ENCODE measurements around the gene DAZAP1.

DAZAP1 gene

GRCh38 chr19:1377176-1377964 is 30.0 kb upstream of the DAZAP1 start:
- Histone ChIP-seq H4K91ac (ENCODE audit: low read length) (no peak overlapping the region), H2BK12ac (ENCODE audit: low read length in 2 of 2) (no peak overlapping the region), H3K36me3 (ENCODE audit: control insufficient read depth in 1 of 2, insufficient read depth in 2 of 2, low read depth in 1 of 2, low read length in 2 of 2) (peaks cover 34 to 47% of the 10 kb centered on the region in 2 experiments), H3K27ac (ENCODE audit: low read length, poor library complexity, severe bottlenecking) (no peak overlapping the region), H3K9me3 (ENCODE audit: control insufficient read depth, low read length) (no peaks in the 10 kb centered on the region), H3K27me3 (ENCODE audit: control insufficient read depth in 1 of 2, insufficient read depth in 1 of 2, low read length in 2 of 2) (no peaks in the 10 kb centered on the region), H3K9ac (ENCODE audit: low read length) (no peak overlapping the region), H3K4ac (ENCODE audit: low read depth in 1 of 2, low read length in 2 of 2) (no peak overlapping the region), H3K14ac (ENCODE audit: low read length in 2 of 2) (no peak overlapping the region), H2AK5ac (ENCODE audit: low read length, severe bottlenecking) (no peak overlapping the region), H2BK5ac (ENCODE audit: low read depth, low read length, poor library complexity, severe bottlenecking) (no peak overlapping the region), H3K79me1 (replicated peaks; ENCODE audit: low read length, poor library complexity, severe bottlenecking) (peaks cover 16% of the 10 kb centered on the region), H3K4me3 (ENCODE audit: insufficient read depth in 1 of 2, low read depth in 1 of 2, low read length in 2 of 2) (no peak overlapping the region), H2BK120ac (ENCODE audit: low read depth, low read length) (no peak overlapping the region), H3K23ac (ENCODE audit: low read length in 2 of 2) (no peak overlapping the region), H3K4me2 (ENCODE audit: low read length, poor library complexity, severe bottlenecking) (no peak overlapping the region), H4K8ac (ENCODE audit: low read length) (no peak overlapping the region), H2BK15ac (ENCODE audit: low read depth, poor library complexity, severe bottlenecking) (no peak overlapping the region), H3K18ac (ENCODE audit: low read depth in 1 of 2, low read length in 2 of 2) (no peak overlapping the region), H3K4me1 (ENCODE audit: control insufficient read depth, insufficient read depth, low read depth, low read length) (peaks cover 14% of the 10 kb centered on the region), H2AFZ (ENCODE audit: low read depth, low read length) (no peak overlapping the region)
- no peak for DNase-seq
- 96% methylated on average over 43 of the region's 43 CpGs for WGBS

GRCh38 chr19:1377965-1378785 is 29.2 kb upstream of the DAZAP1 start:
- no peak overlapping the region for H2BK12ac ChIP-seq (ENCODE audit: low read length in 2 of 2)
- WGBS = 96% methylated on average over 33 of the region's 33 CpGs

GRCh38 chr19:1379126-1379905 is 28.1 kb upstream of the DAZAP1 start:
- H3K4ac ChIP-seq (ENCODE audit: low read depth in 1 of 2, low read length in 2 of 2) = no peak overlapping the region
- H2BK5ac ChIP-seq (ENCODE audit: low read depth, low read length, poor library complexity, severe bottlenecking) = no peak overlapping the region
- no peak overlapping the region for H2BK12ac ChIP-seq (ENCODE audit: low read length in 2 of 2)
- H3K18ac ChIP-seq (ENCODE audit: low read depth in 1 of 2, low read length in 2 of 2) = no peak overlapping the region
- H3K4me3 ChIP-seq (ENCODE audit: insufficient read depth in 1 of 2, low read depth in 1 of 2, low read length in 2 of 2) = no peak overlapping the region
- no peak overlapping the region for H3K23ac ChIP-seq (ENCODE audit: low read length in 2 of 2)
- no peak overlapping the region for H2AK5ac ChIP-seq (ENCODE audit: low read length, severe bottlenecking)
- 89% methylated on average over 27 of the region's 27 CpGs for WGBS
- H4K91ac ChIP-seq (ENCODE audit: low read length) = no peak overlapping the region
- no peak overlapping the region for H4K8ac ChIP-seq (ENCODE audit: low read length)
- no peak overlapping the region for H3K4me2 ChIP-seq (ENCODE audit: low read length, poor library complexity, severe bottlenecking)
- no peak overlapping the region for H2BK120ac ChIP-seq (ENCODE audit: low read depth, low read length)
- H3K9ac ChIP-seq (ENCODE audit: low read length) = no peak overlapping the region
- H3K4me1 ChIP-seq (ENCODE audit: control insufficient read depth, insufficient read depth, low read depth, low read length) = peaks cover 7% of the 10 kb centered on the region
- no peak overlapping the region for H3K27ac ChIP-seq (ENCODE audit: low read length, poor library complexity, severe bottlenecking)
- no peak for DNase-seq
- peaks cover 16 to 31% of the 10 kb centered on the region in 2 experiments for H3K36me3 ChIP-seq (ENCODE audit: control insufficient read depth in 1 of 2, insufficient read depth in 2 of 2, low read depth in 1 of 2, low read length in 2 of 2)
- no peak overlapping the region for H2AFZ ChIP-seq (ENCODE audit: low read depth, low read length)
- no peak overlapping the region for H2BK15ac ChIP-seq (ENCODE audit: low read depth, poor library complexity, severe bottlenecking)
- peaks cover 19% of the 10 kb centered on the region for H3K79me1 ChIP-seq (replicated peaks; ENCODE audit: low read length, poor library complexity, severe bottlenecking)
- no peaks in the 10 kb centered on the region for H3K9me3 ChIP-seq (ENCODE audit: control insufficient read depth, low read length)
- no peak overlapping the region for H3K14ac ChIP-seq (ENCODE audit: low read length in 2 of 2)
- H3K27me3 ChIP-seq (ENCODE audit: control insufficient read depth in 1 of 2, insufficient read depth in 1 of 2, low read length in 2 of 2) = no peaks in the 10 kb centered on the region

More at GRCh38 chr19:1377965-1378785, 29.2 kb upstream of the DAZAP1 start:
- no peak for DNase-seq
- Histone ChIP-seq H2BK5ac (ENCODE audit: low read depth, low read length, poor library complexity, severe bottlenecking) (no peak overlapping the region), H2BK120ac (ENCODE audit: low read depth, low read length) (no peak overlapping the region), H3K36me3 (ENCODE audit: control insufficient read depth in 1 of 2, insufficient read depth in 2 of 2, low read depth in 1 of 2, low read length in 2 of 2) (peaks cover 28 to 42% of the 10 kb centered on the region in 2 experiments), H3K14ac (ENCODE audit: low read length in 2 of 2) (no peak overlapping the region), H3K79me1 (replicated peaks; ENCODE audit: low read length, poor library complexity, severe bottlenecking) (peaks cover 16% of the 10 kb centered on the region), H3K18ac (ENCODE audit: low read depth in 1 of 2, low read length in 2 of 2) (no peak overlapping the region), H3K4me2 (ENCODE audit: low read length, poor library complexity, severe bottlenecking) (no peak overlapping the region), H4K8ac (ENCODE audit: low read length) (no peak overlapping the region), H3K27me3 (ENCODE audit: control insufficient read depth in 1 of 2, insufficient read depth in 1 of 2, low read length in 2 of 2) (no peaks in the 10 kb centered on the region), H3K23ac (ENCODE audit: low read length in 2 of 2) (no peak overlapping the region), H3K4ac (ENCODE audit: low read depth in 1 of 2, low read length in 2 of 2) (no peak overlapping the region), H3K4me1 (ENCODE audit: control insufficient read depth, insufficient read depth, low read depth, low read length) (peaks cover 12% of the 10 kb centered on the region), H2AK5ac (ENCODE audit: low read length, severe bottlenecking) (no peak overlapping the region), H4K91ac (ENCODE audit: low read length) (no peak overlapping the region), H2AFZ (ENCODE audit: low read depth, low read length) (no peak overlapping the region), H3K9me3 (ENCODE audit: control insufficient read depth, low read length) (no peaks in the 10 kb centered on the region), H3K9ac (ENCODE audit: low read length) (no peak overlapping the region), H3K4me3 (ENCODE audit: insufficient read depth in 1 of 2, low read depth in 1 of 2, low read length in 2 of 2) (no peak overlapping the region), H3K27ac (ENCODE audit: low read length, poor library complexity, severe bottlenecking) (no peak overlapping the region), H2BK15ac (ENCODE audit: low read depth, poor library complexity, severe bottlenecking) (no peak overlapping the region)
